ENCODE data around the gene PTPRA. TPM values are rescaled to one million over a fixed set of nuclear protein-coding genes. Genes with fewer than 3 reads are reported as not detected.

Gene PTPRA
- total RNA-seq, 1 donor from 2014 or later, result 67.0 TPM

- Mint-ChIP-seq H3K4me1 (peaks cover 7% of the 10 kb centered on the region), H3K9me3 (peaks cover 4% of the 10 kb centered on the region), H3K27ac (no peak overlapping the region), H3K36me3 (peaks cover 7% of the 10 kb centered on the region), H3K27me3 (ENCODE audit: low read depth) (no peaks in the 10 kb centered on the region), H3K4me3 (no peak overlapping the region)
- TF ChIP-seq, protein P1, sequence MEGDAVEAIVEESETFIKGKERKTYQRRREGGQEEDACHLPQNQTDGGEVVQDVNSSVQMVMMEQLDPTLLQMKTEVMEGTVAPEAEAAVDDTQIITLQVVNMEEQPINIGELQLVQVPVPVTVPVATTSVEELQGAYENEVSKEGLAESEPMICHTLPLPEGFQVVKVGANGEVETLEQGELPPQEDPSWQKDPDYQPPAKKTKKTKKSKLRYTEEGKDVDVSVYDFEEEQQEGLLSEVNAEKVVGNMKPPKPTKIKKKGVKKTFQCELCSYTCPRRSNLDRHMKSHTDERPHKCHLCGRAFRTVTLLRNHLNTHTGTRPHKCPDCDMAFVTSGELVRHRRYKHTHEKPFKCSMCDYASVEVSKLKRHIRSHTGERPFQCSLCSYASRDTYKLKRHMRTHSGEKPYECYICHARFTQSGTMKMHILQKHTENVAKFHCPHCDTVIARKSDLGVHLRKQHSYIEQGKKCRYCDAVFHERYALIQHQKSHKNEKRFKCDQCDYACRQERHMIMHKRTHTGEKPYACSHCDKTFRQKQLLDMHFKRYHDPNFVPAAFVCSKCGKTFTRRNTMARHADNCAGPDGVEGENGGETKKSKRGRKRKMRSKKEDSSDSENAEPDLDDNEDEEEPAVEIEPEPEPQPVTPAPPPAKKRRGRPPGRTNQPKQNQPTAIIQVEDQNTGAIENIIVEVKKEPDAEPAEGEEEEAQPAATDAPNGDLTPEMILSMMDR (IDR thresholded peaks at IDR 0.05; ENCODE audit: unreplicated experiment), result no peak
- no peak for DNase-seq (ENCODE audit: low spot score in 2 of 2, unreplicated experiment in 2 of 2)
Measured at GRCh38 chr20:2909953-2910352, 36.7 kb downstream of the PTPRA start.

DNA sequence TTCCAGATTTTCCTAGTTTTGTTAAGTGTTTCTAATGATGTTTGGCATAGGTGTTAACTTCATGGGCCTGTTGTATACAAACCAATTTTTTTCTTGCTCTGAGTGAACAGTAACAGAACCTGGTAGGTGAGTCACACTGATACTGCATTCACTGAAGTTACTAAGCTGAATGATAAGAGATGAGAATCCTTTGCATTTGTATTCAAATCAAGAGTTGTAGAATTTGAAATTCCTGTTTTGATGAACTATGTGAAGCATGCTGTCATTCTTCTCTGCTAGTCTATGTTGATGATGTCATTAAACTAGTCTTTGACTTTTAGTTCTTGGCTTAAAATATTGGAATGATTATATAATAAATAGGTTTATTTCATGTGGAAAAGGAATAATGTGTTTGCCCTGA is 37.9 kb downstream of the PTPRA start:
- H3K9me3 Mint-ChIP-seq, result no peaks in the 10 kb centered on the region
- H3K36me3 Mint-ChIP-seq, result peaks cover 7% of the 10 kb centered on the region
- no peak for DNase-seq (ENCODE audit: low spot score in 2 of 2, unreplicated experiment in 2 of 2)
- H3K27ac Mint-ChIP-seq, result no peak overlapping the region
- no peaks in the 10 kb centered on the region for H3K27me3 Mint-ChIP-seq (ENCODE audit: low read depth)
- TF ChIP-seq, protein P1 (IDR thresholded peaks at IDR 0.05; ENCODE audit: unreplicated experiment), result no peak
- no peak overlapping the region for H3K4me3 Mint-ChIP-seq
- H3K4me1 Mint-ChIP-seq, result peaks cover 7% of the 10 kb centered on the region

- Mint-ChIP-seq H3K4me3 (no peak overlapping the region), H3K27ac (no peak overlapping the region), H3K4me1 (peaks cover 2% of the 10 kb centered on the region), H3K9me3 (no peaks in the 10 kb centered on the region), H3K27me3 (ENCODE audit: low read depth) (no peaks in the 10 kb centered on the region), H3K36me3 (peaks cover 9% of the 10 kb centered on the region)
- TF ChIP-seq, protein P1 (IDR thresholded peaks at IDR 0.05; ENCODE audit: unreplicated experiment), result no peak
- no peak for DNase-seq (ENCODE audit: low spot score in 2 of 2, unreplicated experiment in 2 of 2)
Measured at GRCh38 chr20:2914160-2914559, 40.9 kb downstream of the PTPRA start.

DNA sequence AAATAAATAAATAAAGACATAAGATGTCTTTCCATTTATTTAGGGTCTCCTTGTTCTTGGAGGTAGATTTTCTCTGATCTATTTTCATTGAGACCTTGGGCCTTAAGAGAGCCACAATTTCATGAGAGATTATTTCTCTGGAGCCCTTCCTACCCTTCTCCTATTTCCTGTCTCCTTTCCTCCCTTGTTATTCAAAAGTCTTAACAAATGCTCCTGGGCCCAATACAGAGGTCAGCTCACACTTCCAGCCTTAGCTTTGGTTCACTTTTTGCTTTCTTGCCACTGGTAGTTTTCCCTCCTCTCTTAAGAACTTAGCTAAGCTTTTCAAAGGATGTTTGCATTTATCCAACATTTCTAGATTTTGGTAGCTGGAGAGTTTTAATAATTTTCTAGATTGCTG is 44.0 kb downstream of the PTPRA start:
- H3K9me3 Mint-ChIP-seq, result no peaks in the 10 kb centered on the region
- TF ChIP-seq, protein P1 (IDR thresholded peaks at IDR 0.05; ENCODE audit: unreplicated experiment), result no peak
- no peaks in the 10 kb centered on the region for H3K27me3 Mint-ChIP-seq (ENCODE audit: low read depth)
- no peak overlapping the region for H3K27ac Mint-ChIP-seq
- H3K36me3 Mint-ChIP-seq, result peaks cover 7% of the 10 kb centered on the region
- no peak for DNase-seq (ENCODE audit: low spot score in 2 of 2, unreplicated experiment in 2 of 2)
- no peak overlapping the region for H3K4me3 Mint-ChIP-seq
- peaks cover 6% of the 10 kb centered on the region for H3K4me1 Mint-ChIP-seq

GRCh38 chr20:2918096-2919049 is 45.1 kb downstream of the PTPRA start:
- DNase-seq (ENCODE audit: low spot score in 2 of 2, unreplicated experiment in 2 of 2), result no peak
- Mint-ChIP-seq H3K27ac (no peak overlapping the region), H3K9me3 (no peaks in the 10 kb centered on the region), H3K27me3 (ENCODE audit: low read depth) (no peaks in the 10 kb centered on the region), H3K36me3 (peaks cover 7% of the 10 kb centered on the region), H3K4me1 (peaks cover 9% of the 10 kb centered on the region), H3K4me3 (no peak overlapping the region)
- TF ChIP-seq, protein P1 (IDR thresholded peaks at IDR 0.05; ENCODE audit: unreplicated experiment), result no peak

Data from mesothelial cell of epicardium (in vitro differentiated cells).